Measurements from ENCODE around the gene PCED1B. TPM values are rescaled to one million over a fixed set of nuclear protein-coding genes. Genes with fewer than 3 reads are reported as not detected.

Gene PCED1B, protein sequence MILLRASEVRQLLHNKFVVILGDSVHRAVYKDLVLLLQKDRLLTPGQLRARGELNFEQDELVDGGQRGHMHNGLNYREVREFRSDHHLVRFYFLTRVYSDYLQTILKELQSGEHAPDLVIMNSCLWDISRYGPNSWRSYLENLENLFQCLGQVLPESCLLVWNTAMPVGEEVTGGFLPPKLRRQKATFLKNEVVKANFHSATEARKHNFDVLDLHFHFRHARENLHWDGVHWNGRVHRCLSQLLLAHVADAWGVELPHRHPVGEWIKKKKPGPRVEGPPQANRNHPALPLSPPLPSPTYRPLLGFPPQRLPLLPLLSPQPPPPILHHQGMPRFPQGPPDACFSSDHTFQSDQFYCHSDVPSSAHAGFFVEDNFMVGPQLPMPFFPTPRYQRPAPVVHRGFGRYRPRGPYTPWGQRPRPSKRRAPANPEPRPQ
- 9.2 TPM for total RNA-seq
- 2.8 TPM for polyA plus RNA-seq (ENCODE audit: insufficient read depth, low read depth, low replicate concordance)
- long read RNA-seq, donor 1, result 0 reads
- long read RNA-seq, donor 2, result 0 reads
- long read RNA-seq, donor 3, partial matches to known transcripts, result 0 of 1 reads
- long read RNA-seq, donor 3, other reads (novel, unspliced or antisense), result 0 of 1 reads
- long read RNA-seq, donor 4, partial matches to known transcripts, result 0 of 21 reads
- long read RNA-seq, donor 4, other reads (novel, unspliced or antisense), result 20 of 21 reads
- long read RNA-seq, donor 5, result 0 reads
- long read RNA-seq, donor 6, result 0 reads
- long read RNA-seq, donor 7, partial matches to known transcripts, result 0 of 7 reads
- long read RNA-seq, donor 7, other reads (novel, unspliced or antisense), result 7 of 7 reads
- long read RNA-seq, donor 8, partial matches to known transcripts, result 0 of 20 reads
- long read RNA-seq, donor 8, other reads (novel, unspliced or antisense), result 20 of 20 reads
- long read RNA-seq, donor 9, result 0 reads
- long read RNA-seq, donor 10, result 0 reads

DNA sequence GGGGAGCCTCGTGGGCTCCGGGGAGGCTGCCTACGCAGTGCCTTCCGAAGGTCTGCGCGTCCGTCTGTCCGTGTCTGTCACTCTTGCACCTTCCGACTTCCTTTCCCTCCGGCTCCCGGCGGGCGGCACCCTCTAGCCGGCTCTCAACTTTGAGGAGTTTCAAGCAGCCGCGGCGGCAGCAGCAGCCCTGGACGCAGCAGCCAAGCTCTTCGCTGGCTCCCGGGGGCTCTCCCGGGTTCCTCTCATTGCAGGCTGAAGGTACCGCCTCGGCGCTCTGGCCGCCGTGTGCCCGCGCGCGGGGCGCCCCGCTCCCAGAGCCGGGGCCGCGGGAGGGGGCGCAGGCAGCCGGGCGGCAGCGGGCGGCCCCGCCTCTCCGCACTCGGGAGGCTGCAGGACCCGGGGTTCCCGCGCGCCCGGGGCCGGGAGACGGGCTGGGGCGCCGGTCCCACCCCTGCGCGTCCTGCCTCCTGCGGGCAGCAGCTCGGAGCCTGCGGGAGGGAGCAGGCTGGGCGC, at the start of gene PCED1B, which contains the start of gene AMIGO2:
Gene PCED1B, plus strand, starts transcription at position 154 of the 513 bp plus-strand sequence. CDS start 155,443 bp downstream, outside the sequence.
Gene AMIGO2, minus strand, starts transcription at position 492 of the 513 bp plus-strand sequence. CDS start 957 bp downstream, outside the sequence.
- Histone ChIP-seq H3K4me3 (ENCODE audit: low read length in 3 of 3) (peak within 1 kb of the TSS; percentile 76 to 83 (median 82)), H3K4me1 (ENCODE audit: control insufficient read depth in 2 of 3, insufficient read depth in 2 of 3, low read depth in 1 of 3, low read length in 3 of 3) (peaks cover 0 to 8% (median 0%) of the 10 kb centered on the region in 3 donors), H3K9me3 (ENCODE audit: control insufficient read depth in 2 of 3, insufficient read depth in 1 of 3, low read length in 3 of 3) (no peaks in the 10 kb centered on the region), H3K9ac (ENCODE audit: low read length in 3 of 3) (peak within 1 kb of the TSS; percentile 57 to 85 (median 71)), H3K27ac (ENCODE audit: low read depth in 2 of 2, low read length in 2 of 2) (peak within 1 kb of the TSS; percentile 82 to 85), H3K36me3 (ENCODE audit: control insufficient read depth in 2 of 3, insufficient read depth in 3 of 3, low read length in 3 of 3) (peaks cover 0 to 2% (median 0%) of the 10 kb centered on the region in 3 donors), H3K27me3 (ENCODE audit: control insufficient read depth, insufficient read depth, low read length) (no peaks in the 10 kb centered on the region)
- intact Hi-C loops (cut with DNase I), result no loop called here
- TF ChIP-seq, protein P1, sequence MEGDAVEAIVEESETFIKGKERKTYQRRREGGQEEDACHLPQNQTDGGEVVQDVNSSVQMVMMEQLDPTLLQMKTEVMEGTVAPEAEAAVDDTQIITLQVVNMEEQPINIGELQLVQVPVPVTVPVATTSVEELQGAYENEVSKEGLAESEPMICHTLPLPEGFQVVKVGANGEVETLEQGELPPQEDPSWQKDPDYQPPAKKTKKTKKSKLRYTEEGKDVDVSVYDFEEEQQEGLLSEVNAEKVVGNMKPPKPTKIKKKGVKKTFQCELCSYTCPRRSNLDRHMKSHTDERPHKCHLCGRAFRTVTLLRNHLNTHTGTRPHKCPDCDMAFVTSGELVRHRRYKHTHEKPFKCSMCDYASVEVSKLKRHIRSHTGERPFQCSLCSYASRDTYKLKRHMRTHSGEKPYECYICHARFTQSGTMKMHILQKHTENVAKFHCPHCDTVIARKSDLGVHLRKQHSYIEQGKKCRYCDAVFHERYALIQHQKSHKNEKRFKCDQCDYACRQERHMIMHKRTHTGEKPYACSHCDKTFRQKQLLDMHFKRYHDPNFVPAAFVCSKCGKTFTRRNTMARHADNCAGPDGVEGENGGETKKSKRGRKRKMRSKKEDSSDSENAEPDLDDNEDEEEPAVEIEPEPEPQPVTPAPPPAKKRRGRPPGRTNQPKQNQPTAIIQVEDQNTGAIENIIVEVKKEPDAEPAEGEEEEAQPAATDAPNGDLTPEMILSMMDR (IDR thresholded peaks at IDR 0.05; ENCODE audit: borderline replicate concordance, extremely low read depth, insufficient read depth), result peak; percentile 31
- DNase-seq (peak; percentile 74 to 93 (median 81)), FAIRE-seq (no peak)

DNA sequence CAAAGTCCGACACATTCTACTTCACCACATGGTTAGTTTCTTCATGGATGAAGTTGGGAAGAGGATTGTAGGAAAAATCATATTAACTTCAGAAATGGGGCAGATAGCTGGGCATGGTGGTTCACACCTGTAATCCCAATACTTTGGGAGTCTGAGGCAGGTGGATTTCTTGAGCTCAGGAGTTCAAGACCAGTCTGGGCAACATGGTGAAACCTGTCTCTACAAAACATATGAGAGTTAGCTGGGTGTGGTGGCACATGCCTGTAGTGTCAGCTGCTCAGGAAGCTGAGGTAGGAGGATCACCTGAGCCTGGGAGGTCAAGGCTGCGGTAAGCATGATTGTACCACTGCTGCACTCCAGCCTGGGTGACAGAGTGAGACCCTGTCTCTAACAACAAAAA, 49.5 kb upstream of the PCED1B start:
- FAIRE-seq (no peak), DNase-seq (no peak)
- TF ChIP-seq, protein P1 (IDR thresholded peaks at IDR 0.05; ENCODE audit: borderline replicate concordance, extremely low read depth, insufficient read depth), result no peak
- no peaks in the 10 kb centered on the region for H3K36me3 ChIP-seq (ENCODE audit: control insufficient read depth in 2 of 3, insufficient read depth in 3 of 3, low read length in 3 of 3)
- H3K4me3 ChIP-seq (ENCODE audit: low read length in 3 of 3), result no peak overlapping the region
- H3K27ac ChIP-seq (ENCODE audit: low read depth in 2 of 2, low read length in 2 of 2), result no peak overlapping the region
- H3K27me3 ChIP-seq (ENCODE audit: control insufficient read depth, insufficient read depth, low read length), result no peaks in the 10 kb centered on the region
- H3K9ac ChIP-seq (ENCODE audit: low read length in 3 of 3), result no peak overlapping the region
- no peaks in the 10 kb centered on the region for H3K9me3 ChIP-seq (ENCODE audit: control insufficient read depth in 2 of 3, insufficient read depth in 1 of 3, low read length in 3 of 3)
- peaks cover 0 to 5% (median 5%) of the 10 kb centered on the region in 3 donors for H3K4me1 ChIP-seq (ENCODE audit: control insufficient read depth in 2 of 3, insufficient read depth in 2 of 3, low read depth in 1 of 3, low read length in 3 of 3)
- intact Hi-C loops (cut with DNase I), result loop anchor here (10.0 kb wide), 2 partner anchors 275 to 655 kb away; no protein-coding TSS in a partner anchor

DNA sequence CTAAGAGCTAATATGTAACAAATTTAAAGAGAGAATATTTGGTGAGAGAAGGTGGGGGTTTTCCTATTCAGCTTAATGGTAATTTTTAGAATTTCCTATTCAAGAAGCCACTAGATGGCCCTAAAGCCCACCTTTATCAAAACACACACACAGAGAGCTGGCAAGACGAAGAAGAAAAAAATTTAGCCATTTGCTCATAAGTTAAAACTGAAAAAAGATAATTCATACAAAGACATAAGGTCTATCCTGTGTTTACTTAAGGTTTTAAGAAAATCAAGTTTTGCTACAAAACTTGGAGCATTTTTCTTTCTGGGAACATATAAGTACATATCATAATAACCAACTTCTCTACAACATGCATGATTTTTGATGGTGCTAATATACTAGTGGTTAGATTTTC, 46.8 kb upstream of the PCED1B start:
- Histone ChIP-seq H3K4me1 (ENCODE audit: control insufficient read depth in 2 of 3, insufficient read depth in 2 of 3, low read depth in 1 of 3, low read length in 3 of 3) (peaks cover 0 to 8% (median 5%) of the 10 kb centered on the region in 3 donors), H3K9me3 (ENCODE audit: control insufficient read depth in 2 of 3, insufficient read depth in 1 of 3, low read length in 3 of 3) (no peaks in the 10 kb centered on the region), H3K4me3 (ENCODE audit: low read length in 3 of 3) (no peak overlapping the region), H3K36me3 (ENCODE audit: control insufficient read depth in 2 of 3, insufficient read depth in 3 of 3, low read length in 3 of 3) (no peaks in the 10 kb centered on the region), H3K9ac (ENCODE audit: low read length in 3 of 3) (peak overlapping the region in 1 of 3 donors; percentile 22), H3K27ac (ENCODE audit: low read depth in 2 of 2, low read length in 2 of 2) (no peak overlapping the region), H3K27me3 (ENCODE audit: control insufficient read depth, insufficient read depth, low read length) (no peaks in the 10 kb centered on the region)
- TF ChIP-seq, protein P1 (IDR thresholded peaks at IDR 0.05; ENCODE audit: borderline replicate concordance, extremely low read depth, insufficient read depth), result peak; percentile 59
- DNase-seq (peak in 2 of 5 donors; percentile 76), FAIRE-seq (peak; percentile 92)
- intact Hi-C loops (cut with DNase I), result loop anchor here (10.0 kb wide), 2 partner anchors 272 to 652 kb away; no protein-coding TSS in a partner anchor
